Omental fat pad (tissue), 4 donors: ENCODE measurements around the gene OTOA. TPM values are rescaled to one million over a fixed set of nuclear protein-coding genes. Genes with fewer than 3 reads are reported as not detected.

Experiments used
- ATAC-seq: fragments of 150-250 bp; one replicate; pipeline ENCODE4 v1.9.1; 2016; ENCODE audit warnings: mild to moderate bottlenecking, moderate library complexity; ENCODE audit not compliant: low FRiP score
- DNase-seq: peaks from one replicate; pipeline ENCODE4 v3.0.0-alpha.2; 2019; ENCODE audit warnings: low spot score
- total RNA-seq, 4 donors: library from RNA; depleted of rRNA; stranded (reverse); fragments of >200 nt; gene quantifications; one replicate each; pipeline ENCODE4 v1.1.0, GENCODE V29; 2016
- TF ChIP-seq, protein P1 (sequence below), 3 donors: fragments of 450-650 bp; IDR thresholded peaks; one replicate each; pipeline ENCODE4 v1.5.1; 2016 to 2017; ENCODE audit warnings: antibody characterized with exemption in 3 of 3, mild to moderate bottlenecking in 3 of 3, moderate library complexity in 2 of 3

OTOA gene
- total RNA-seq, 4 donors from 2014 or later, result 0.25 to 1.2 (median 0.69) TPM

DNA sequence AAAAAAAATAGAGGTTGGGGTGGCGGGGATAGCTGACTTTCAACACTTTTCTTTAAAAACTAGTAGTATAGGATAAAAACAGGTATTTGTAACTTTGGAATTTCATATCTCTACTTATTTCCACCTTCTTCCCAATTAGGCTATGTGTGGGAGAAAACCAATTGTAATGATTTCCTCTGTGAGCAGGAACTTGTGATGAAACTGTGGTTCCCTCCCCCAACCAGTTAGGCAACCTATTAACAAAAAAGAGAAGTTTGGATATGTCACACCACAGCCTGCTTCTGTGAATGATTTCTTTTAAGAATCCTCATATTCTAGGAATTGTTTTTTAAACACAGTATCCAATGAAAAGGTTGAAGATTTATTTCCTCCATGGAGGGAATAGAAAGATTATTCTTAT lies 13.2 kb upstream of the OTOA start:
- ATAC-seq (no peak), DNase-seq (no peak)
- TF ChIP-seq, protein P1, sequence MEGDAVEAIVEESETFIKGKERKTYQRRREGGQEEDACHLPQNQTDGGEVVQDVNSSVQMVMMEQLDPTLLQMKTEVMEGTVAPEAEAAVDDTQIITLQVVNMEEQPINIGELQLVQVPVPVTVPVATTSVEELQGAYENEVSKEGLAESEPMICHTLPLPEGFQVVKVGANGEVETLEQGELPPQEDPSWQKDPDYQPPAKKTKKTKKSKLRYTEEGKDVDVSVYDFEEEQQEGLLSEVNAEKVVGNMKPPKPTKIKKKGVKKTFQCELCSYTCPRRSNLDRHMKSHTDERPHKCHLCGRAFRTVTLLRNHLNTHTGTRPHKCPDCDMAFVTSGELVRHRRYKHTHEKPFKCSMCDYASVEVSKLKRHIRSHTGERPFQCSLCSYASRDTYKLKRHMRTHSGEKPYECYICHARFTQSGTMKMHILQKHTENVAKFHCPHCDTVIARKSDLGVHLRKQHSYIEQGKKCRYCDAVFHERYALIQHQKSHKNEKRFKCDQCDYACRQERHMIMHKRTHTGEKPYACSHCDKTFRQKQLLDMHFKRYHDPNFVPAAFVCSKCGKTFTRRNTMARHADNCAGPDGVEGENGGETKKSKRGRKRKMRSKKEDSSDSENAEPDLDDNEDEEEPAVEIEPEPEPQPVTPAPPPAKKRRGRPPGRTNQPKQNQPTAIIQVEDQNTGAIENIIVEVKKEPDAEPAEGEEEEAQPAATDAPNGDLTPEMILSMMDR (IDR thresholded peaks at IDR 0.05), result no peak

GRCh38 chr16:21651515-21651914 lies 12.3 kb upstream of the OTOA start:
- TF ChIP-seq, protein P1 (IDR thresholded peaks at IDR 0.05), result no peak
- no peak for DNase-seq
- ATAC-seq, result no peak

- DNase-seq (no peak), ATAC-seq (no peak)
- TF ChIP-seq, protein P1 (IDR thresholded peaks at IDR 0.05), result no peak
These were observed 11.3 kb upstream of the OTOA start, which contains the start of gene IGSF6 for GRCh38 chr16:21652453-21652852. IGSF6 (minus strand) TSS chr16:21652608; CDS start chr16:21652598, 10 bp downstream.

GRCh38 chr16:21653571-21653970 lies 10.2 kb upstream of the OTOA start:
- no peak for DNase-seq
- TF ChIP-seq, protein P1 (IDR thresholded peaks at IDR 0.05), result no peak
- no peak for ATAC-seq

DNA sequence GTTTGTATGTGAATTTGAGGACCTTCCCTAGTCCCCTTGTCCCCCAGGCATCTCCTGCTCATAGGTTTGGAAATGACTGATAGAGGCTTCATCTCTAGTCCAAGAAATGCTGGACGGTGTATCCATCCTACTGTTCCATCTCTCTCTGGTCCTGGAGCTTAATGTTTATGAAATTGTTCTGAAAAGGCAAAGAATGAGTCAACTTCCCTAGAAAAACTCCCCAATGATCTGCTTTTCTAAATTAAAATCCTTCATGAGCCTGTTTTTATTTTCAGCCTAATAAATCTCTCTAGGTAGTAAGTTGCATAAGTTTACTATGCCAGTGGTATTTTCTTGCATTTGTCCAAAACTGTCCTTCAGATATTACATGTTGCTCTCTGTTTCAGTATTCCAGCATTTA lies 9.3 kb upstream of the OTOA start:
- ATAC-seq (no peak), DNase-seq (no peak)
- TF ChIP-seq, protein P1 (IDR thresholded peaks at IDR 0.05), result no peak

- TF ChIP-seq, protein P1 (IDR thresholded peaks at IDR 0.05), result no peak
- ATAC-seq, result no peak
- DNase-seq, result no peak
These were observed 8.9 kb upstream of the OTOA start for GRCh38 chr16:21654881-21655280.
